Keratinocyte (primary cell): ENCODE data around the gene CXCR6. TPM values are rescaled to one million over a fixed set of nuclear protein-coding genes. Genes with fewer than 3 reads are reported as not detected.
A peak's percentile ranks its signal among the peaks of the same experiment; 100 is the strongest.

Experiments used
- DNase-seq: peaks from one replicate; pipeline ENCODE4 v3.0.0-alpha.2; 2011; ENCODE audit warnings: low read depth, missing footprints, low spot score
- FAIRE-seq: peaks from 2 replicates; lab custom pipeline; 2011; peaks lifted over from hg19 to GRCh38; lab: Jason Lieb, UNC
- H2AFZ ChIP-seq: 2 replicates; pipeline ENCODE4 v1.6.0; 2012; ENCODE audit warnings: low read length, control low read depth, inconsistent platforms; ENCODE audit not compliant: control insufficient read depth
- H3K27ac ChIP-seq: 2 replicates; pipeline ENCODE4 v1.5.1; 2011; ENCODE audit warnings: low read length; ENCODE audit not compliant: control insufficient read depth, insufficient read depth
- H3K27me3 ChIP-seq: 3 replicates; pipeline ENCODE4 v1.6.0; 2011; ENCODE audit warnings: low read length; ENCODE audit not compliant: control insufficient read depth, insufficient read depth; ENCODE audit errors: extremely low read depth
- H3K36me3 ChIP-seq, 2 experiments: 2 replicates in 1 of 2; 3 replicates in 1 of 2; pipeline ENCODE4 v1.5.1; 2011; ENCODE audit warnings: low read length in 2 of 2, mild to moderate bottlenecking in 1 of 2; ENCODE audit not compliant: control insufficient read depth in 2 of 2, insufficient read depth in 2 of 2; ENCODE audit errors: extremely low read depth in 1 of 2
- H3K4me1 ChIP-seq: 3 replicates; pipeline ENCODE4 v1.5.1; 2011; ENCODE audit warnings: low read length; ENCODE audit not compliant: control insufficient read depth, insufficient read depth; ENCODE audit errors: extremely low read depth
- H3K4me2 ChIP-seq: 3 replicates; pipeline ENCODE4 v1.6.0; 2011; ENCODE audit warnings: low read depth, low read length; ENCODE audit not compliant: control insufficient read depth, insufficient read depth; ENCODE audit errors: extremely low read depth
- H3K4me3 ChIP-seq, 3 experiments: fragments of 200-600 bp in 1 of 3; sonication (generic) in 1 of 3; 2 replicates in 2 of 3; 3 replicates in 1 of 3; pipeline ENCODE4 v1.5.1; 2011 to 2016; ENCODE audit warnings: low read length in 3 of 3, mild to moderate bottlenecking in 3 of 3, control low read depth in 2 of 3, inconsistent platforms in 1 of 3, low read depth in 1 of 3, mixed read lengths in 1 of 3, mixed run types in 1 of 3, moderate library complexity in 1 of 3; ENCODE audit not compliant: control insufficient read depth in 2 of 3, insufficient read depth in 2 of 3; ENCODE audit errors: extremely low read depth in 1 of 3
- H3K79me2 ChIP-seq: 2 replicates; pipeline ENCODE4 v1.6.0; 2012; ENCODE audit warnings: low read length; ENCODE audit not compliant: control insufficient read depth, insufficient read depth
- H3K9ac ChIP-seq: 3 replicates; pipeline ENCODE4 v1.6.0; 2011; ENCODE audit warnings: low read length; ENCODE audit not compliant: control insufficient read depth, insufficient read depth; ENCODE audit errors: extremely low read depth
- H3K9me1 ChIP-seq: 3 replicates; pipeline ENCODE4 v1.6.0; 2011; ENCODE audit warnings: low read length; ENCODE audit not compliant: control insufficient read depth, insufficient read depth; ENCODE audit errors: extremely low read depth
- H3K9me3 ChIP-seq: 2 replicates; pipeline ENCODE4 v1.5.1; 2012; ENCODE audit warnings: low read depth, low read length; ENCODE audit not compliant: control insufficient read depth
- H4K20me1 ChIP-seq: 3 replicates; pipeline ENCODE4 v1.6.0; 2011; ENCODE audit warnings: low read length; ENCODE audit not compliant: control insufficient read depth, insufficient read depth; ENCODE audit errors: extremely low read depth
- CTCF ChIP-seq, 3 experiments: IDR thresholded peaks in 1 of 3; conservative IDR thresholded peaks in 1 of 3; optimal IDR thresholded peaks in 1 of 3; 2 replicates in 2 of 3; 3 replicates in 1 of 3; pipeline versions ENCODE3 to v1.5.1; 2011; ENCODE audit warnings: low read length in 3 of 3, mild to moderate bottlenecking in 3 of 3, moderate library complexity in 2 of 3, control low read depth in 1 of 3, inconsistent platforms in 1 of 3; ENCODE audit not compliant: insufficient read depth in 2 of 3; ENCODE audit errors: extremely low read depth in 1 of 3
- EZH2 ChIP-seq: IDR thresholded peaks from one replicate; pipeline ENCODE4 v1.6.1; 2012; ENCODE audit warnings: inconsistent platforms, mild to moderate bottlenecking, low read length, moderate library complexity
- dilution Hi-C: fragments of 300-500 bp; cut with MboI; formaldehyde crosslinking; loops from one replicate; pipeline ENCODE4 v1.7.0; 2020; ENCODE audit warnings: low sequenced_read_pairs; ENCODE audit not compliant: extremely low pct_ligation_motif_present
- polyA plus RNA-seq, 5 experiments: library from polyadenylated mRNA; depleted of rRNA in 3 of 5; stranded (reverse) in 3 of 5; stranded (forward) in 1 of 5; unstranded in 1 of 5; fragments of >200 nt; gene quantifications; 1 replicate in 1 of 5; 2 replicates in 3 of 5; 3 replicates in 1 of 5; pipeline versions ENCODE4 v1.2.1 to v1.2.3, GENCODE V29; 2011 to 2012; ENCODE audit warnings: missing spikeins in 2 of 5, low read depth in 1 of 5, low replicate concordance in 1 of 5

Gene CXCR6
- polyA plus RNA-seq, 1 donor (not counting 4 experiments of a cell fraction or from before 2014, with no cell fraction given) = not detected

DNA sequence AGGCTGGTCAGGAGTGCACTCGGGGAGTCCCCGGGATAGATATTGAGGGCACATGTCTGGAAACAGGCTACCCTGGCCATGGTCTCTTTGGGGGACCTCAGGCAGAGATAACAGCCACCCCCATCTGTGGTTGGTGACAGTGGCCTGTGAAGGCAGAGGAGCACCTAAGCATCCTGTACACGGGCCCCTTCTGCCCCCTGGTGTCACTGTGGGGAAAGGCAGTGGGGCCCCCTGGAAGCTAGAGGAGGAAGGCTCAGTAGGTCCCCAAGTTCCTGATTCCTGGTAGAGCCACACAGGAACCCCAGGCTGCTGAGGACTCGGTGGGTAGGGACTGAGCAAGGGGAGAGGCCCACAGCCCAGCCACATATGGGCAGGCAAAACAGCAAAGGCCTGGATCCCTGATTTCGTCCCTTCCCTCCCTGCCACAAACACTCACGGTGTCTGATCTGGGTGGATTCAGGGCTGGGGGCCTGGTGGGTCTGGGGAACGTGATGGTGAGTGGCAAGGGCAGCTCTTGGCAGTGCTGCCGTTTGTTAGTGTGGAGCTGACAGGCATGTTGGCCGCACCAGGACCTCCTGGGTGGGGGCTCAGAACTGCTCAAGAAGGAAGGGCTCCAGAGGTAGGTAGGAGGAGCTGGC is 14.1 kb upstream of the CXCR6 start:
- no peaks in the 10 kb centered on the region for H3K9me3 ChIP-seq
- H3K36me3 ChIP-seq = peaks cover 0 to 13% of the 10 kb centered on the region in 2 experiments
- no peak overlapping the region for H3K4me2 ChIP-seq
- H3K27me3 ChIP-seq = no peaks in the 10 kb centered on the region
- no peaks in the 10 kb centered on the region for H3K4me1 ChIP-seq
- TF ChIP-seq EZH2 (no peak), CTCF (optimal IDR thresholded peaks at IDR 0.05 in 1 of 3, IDR thresholded peaks at IDR 0.05 in 1 of 3, conservative IDR thresholded peaks at IDR 0.05 in 1 of 3; ENCODE audit: extremely low read depth in 1 of 3, insufficient read depth in 2 of 3, low read length in 3 of 3) (peak; percentile 74 to 88 (median 85))
- H4K20me1 ChIP-seq = no peaks in the 10 kb centered on the region
- H3K27ac ChIP-seq = no peak overlapping the region
- no peaks in the 10 kb centered on the region for H3K9me1 ChIP-seq
- no peak overlapping the region for H3K9ac ChIP-seq
- DNase-seq (no peak), FAIRE-seq (no peak)
- dilution Hi-C loops = no loop called here
- no peak overlapping the region for H3K4me3 ChIP-seq
- no peak overlapping the region for H2AFZ ChIP-seq
- no peaks in the 10 kb centered on the region for H3K79me2 ChIP-seq

DNA sequence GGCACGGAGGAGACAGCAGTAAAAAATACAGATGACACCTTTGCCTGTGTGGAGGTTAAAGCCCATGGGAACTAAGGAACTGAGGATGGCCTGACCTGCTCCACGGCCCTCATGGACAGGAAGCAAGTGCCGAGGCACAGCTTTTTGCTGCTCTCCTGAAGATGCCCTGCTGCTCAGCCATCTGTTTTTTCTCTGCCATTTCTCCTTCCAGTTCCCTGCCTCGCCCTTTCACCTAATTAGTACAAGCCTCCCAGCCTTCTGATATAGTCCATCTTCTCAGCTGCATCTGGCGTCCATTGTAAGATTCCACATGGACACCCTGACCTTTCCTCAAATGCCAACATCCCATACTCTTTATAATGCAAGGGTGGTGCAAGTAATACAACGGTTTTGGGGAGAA is 11.8 kb upstream of the CXCR6 start:
- dilution Hi-C loops = no loop called here
- FAIRE-seq (no peak), DNase-seq (no peak)
- H3K4me3 ChIP-seq = no peak overlapping the region
- H3K79me2 ChIP-seq = no peaks in the 10 kb centered on the region
- TF ChIP-seq CTCF (optimal IDR thresholded peaks at IDR 0.05 in 1 of 3, IDR thresholded peaks at IDR 0.05 in 1 of 3, conservative IDR thresholded peaks at IDR 0.05 in 1 of 3; ENCODE audit: extremely low read depth in 1 of 3, insufficient read depth in 2 of 3, low read length in 3 of 3) (no peak), EZH2 (no peak)
- no peaks in the 10 kb centered on the region for H4K20me1 ChIP-seq
- peaks cover 0 to 14% of the 10 kb centered on the region in 2 experiments for H3K36me3 ChIP-seq
- H3K9ac ChIP-seq = no peak overlapping the region
- H3K27me3 ChIP-seq = no peaks in the 10 kb centered on the region
- no peak overlapping the region for H3K27ac ChIP-seq
- H2AFZ ChIP-seq = no peak overlapping the region
- no peaks in the 10 kb centered on the region for H3K9me3 ChIP-seq
- no peaks in the 10 kb centered on the region for H3K9me1 ChIP-seq
- no peak overlapping the region for H3K4me2 ChIP-seq
- no peaks in the 10 kb centered on the region for H3K4me1 ChIP-seq
